ENCODE measurements around the gene CPSF7. TPM values are rescaled to one million over a fixed set of nuclear protein-coding genes. Genes with fewer than 3 reads are reported as not detected.

The CPSF7 gene
- total and polyA plus RNA-seq, 4 donors, result 12.5 to 23.7 (median 22.2) TPM

DNA sequence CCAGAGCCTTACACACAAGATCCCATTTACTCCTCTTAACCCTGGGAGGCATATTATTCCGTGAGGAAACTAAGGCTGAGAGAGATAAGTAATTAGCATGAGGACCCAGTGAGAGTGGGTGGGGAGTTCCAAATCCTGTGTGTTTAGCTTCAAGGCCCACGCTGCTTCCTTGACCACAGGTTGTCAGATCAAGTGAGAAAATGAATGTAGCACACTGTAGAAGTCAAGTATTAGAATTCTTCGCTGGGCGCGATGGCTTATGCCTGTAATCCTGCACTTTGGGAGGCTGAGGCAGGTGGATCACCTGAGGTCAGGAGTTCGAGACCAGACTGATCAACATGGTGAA lies 71.9 kb downstream of the CPSF7 start:
- H3K9ac ChIP-seq (ENCODE audit: low read depth in 1 of 2, low read length in 2 of 2), result no peak overlapping the region
- no peak overlapping the region for H3K4me3 ChIP-seq (ENCODE audit: low read depth in 1 of 3, low read length in 3 of 3)
- peaks cover 0 to 3% (median 0%) of the 10 kb centered on the region in 4 donors for H3K36me3 ChIP-seq (ENCODE audit: control insufficient read depth in 4 of 4, insufficient read depth in 3 of 4, low read depth in 1 of 4, low read length in 3 of 4)
- H3K9me3 ChIP-seq (ENCODE audit: control insufficient read depth in 4 of 4, low read length in 3 of 4), result no peaks in the 10 kb centered on the region
- H3K27ac ChIP-seq (ENCODE audit: low read depth in 1 of 2, low read length in 2 of 2), result no peak overlapping the region
- WGBS, result 96% methylated on average over 6 of the region's 6 CpGs
- no peak for DNase-seq (ENCODE audit: low spot score)
- TF ChIP-seq, protein P1, sequence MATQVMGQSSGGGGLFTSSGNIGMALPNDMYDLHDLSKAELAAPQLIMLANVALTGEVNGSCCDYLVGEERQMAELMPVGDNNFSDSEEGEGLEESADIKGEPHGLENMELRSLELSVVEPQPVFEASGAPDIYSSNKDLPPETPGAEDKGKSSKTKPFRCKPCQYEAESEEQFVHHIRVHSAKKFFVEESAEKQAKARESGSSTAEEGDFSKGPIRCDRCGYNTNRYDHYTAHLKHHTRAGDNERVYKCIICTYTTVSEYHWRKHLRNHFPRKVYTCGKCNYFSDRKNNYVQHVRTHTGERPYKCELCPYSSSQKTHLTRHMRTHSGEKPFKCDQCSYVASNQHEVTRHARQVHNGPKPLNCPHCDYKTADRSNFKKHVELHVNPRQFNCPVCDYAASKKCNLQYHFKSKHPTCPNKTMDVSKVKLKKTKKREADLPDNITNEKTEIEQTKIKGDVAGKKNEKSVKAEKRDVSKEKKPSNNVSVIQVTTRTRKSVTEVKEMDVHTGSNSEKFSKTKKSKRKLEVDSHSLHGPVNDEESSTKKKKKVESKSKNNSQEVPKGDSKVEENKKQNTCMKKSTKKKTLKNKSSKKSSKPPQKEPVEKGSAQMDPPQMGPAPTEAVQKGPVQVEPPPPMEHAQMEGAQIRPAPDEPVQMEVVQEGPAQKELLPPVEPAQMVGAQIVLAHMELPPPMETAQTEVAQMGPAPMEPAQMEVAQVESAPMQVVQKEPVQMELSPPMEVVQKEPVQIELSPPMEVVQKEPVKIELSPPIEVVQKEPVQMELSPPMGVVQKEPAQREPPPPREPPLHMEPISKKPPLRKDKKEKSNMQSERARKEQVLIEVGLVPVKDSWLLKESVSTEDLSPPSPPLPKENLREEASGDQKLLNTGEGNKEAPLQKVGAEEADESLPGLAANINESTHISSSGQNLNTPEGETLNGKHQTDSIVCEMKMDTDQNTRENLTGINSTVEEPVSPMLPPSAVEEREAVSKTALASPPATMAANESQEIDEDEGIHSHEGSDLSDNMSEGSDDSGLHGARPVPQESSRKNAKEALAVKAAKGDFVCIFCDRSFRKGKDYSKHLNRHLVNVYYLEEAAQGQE (IDR thresholded peaks at IDR 0.05), result no peak
- TF ChIP-seq, protein P2, sequence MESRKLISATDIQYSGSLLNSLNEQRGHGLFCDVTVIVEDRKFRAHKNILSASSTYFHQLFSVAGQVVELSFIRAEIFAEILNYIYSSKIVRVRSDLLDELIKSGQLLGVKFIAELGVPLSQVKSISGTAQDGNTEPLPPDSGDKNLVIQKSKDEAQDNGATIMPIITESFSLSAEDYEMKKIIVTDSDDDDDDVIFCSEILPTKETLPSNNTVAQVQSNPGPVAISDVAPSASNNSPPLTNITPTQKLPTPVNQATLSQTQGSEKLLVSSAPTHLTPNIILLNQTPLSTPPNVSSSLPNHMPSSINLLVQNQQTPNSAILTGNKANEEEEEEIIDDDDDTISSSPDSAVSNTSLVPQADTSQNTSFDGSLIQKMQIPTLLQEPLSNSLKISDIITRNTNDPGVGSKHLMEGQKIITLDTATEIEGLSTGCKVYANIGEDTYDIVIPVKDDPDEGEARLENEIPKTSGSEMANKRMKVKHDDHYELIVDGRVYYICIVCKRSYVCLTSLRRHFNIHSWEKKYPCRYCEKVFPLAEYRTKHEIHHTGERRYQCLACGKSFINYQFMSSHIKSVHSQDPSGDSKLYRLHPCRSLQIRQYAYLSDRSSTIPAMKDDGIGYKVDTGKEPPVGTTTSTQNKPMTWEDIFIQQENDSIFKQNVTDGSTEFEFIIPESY (IDR thresholded peaks at IDR 0.05), result no peak
- TF ChIP-seq RXRA (IDR thresholded peaks at IDR 0.05) (no peak), FOXA2 (IDR thresholded peaks at IDR 0.05) (no peak), TAF1 (conservative IDR thresholded peaks at IDR 0.05) (no peak), YY1 (IDR thresholded peaks at IDR 0.05) (no peak), JUND (IDR thresholded peaks at IDR 0.05) (no peak), GABPA (IDR thresholded peaks at IDR 0.05 in 1 of 2, conservative IDR thresholded peaks at IDR 0.05 in 1 of 2) (no peak), FOXA1 (IDR thresholded peaks at IDR 0.05) (no peak), NR2F2 (IDR thresholded peaks at IDR 0.05) (no peak), RAD21 (IDR thresholded peaks at IDR 0.05) (no peak), SP1 (IDR thresholded peaks at IDR 0.05) (no peak), HNF4A (conservative IDR thresholded peaks at IDR 0.05) (no peak), HNF4G (IDR thresholded peaks at IDR 0.05) (no peak), EGR1 (IDR thresholded peaks at IDR 0.05; ENCODE audit: low read depth in 2 of 2) (no peak)
- TF ChIP-seq, protein P3, sequence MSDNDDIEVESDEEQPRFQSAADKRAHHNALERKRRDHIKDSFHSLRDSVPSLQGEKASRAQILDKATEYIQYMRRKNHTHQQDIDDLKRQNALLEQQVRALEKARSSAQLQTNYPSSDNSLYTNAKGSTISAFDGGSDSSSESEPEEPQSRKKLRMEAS (IDR thresholded peaks at IDR 0.05), result no peak
- TF ChIP-seq, protein P4, sequence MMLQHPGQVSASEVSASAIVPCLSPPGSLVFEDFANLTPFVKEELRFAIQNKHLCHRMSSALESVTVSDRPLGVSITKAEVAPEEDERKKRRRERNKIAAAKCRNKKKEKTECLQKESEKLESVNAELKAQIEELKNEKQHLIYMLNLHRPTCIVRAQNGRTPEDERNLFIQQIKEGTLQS (IDR thresholded peaks at IDR 0.05), result no peak
- TF ChIP-seq, protein P5, sequence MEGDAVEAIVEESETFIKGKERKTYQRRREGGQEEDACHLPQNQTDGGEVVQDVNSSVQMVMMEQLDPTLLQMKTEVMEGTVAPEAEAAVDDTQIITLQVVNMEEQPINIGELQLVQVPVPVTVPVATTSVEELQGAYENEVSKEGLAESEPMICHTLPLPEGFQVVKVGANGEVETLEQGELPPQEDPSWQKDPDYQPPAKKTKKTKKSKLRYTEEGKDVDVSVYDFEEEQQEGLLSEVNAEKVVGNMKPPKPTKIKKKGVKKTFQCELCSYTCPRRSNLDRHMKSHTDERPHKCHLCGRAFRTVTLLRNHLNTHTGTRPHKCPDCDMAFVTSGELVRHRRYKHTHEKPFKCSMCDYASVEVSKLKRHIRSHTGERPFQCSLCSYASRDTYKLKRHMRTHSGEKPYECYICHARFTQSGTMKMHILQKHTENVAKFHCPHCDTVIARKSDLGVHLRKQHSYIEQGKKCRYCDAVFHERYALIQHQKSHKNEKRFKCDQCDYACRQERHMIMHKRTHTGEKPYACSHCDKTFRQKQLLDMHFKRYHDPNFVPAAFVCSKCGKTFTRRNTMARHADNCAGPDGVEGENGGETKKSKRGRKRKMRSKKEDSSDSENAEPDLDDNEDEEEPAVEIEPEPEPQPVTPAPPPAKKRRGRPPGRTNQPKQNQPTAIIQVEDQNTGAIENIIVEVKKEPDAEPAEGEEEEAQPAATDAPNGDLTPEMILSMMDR (IDR thresholded peaks at IDR 0.05; ENCODE audit: low read depth, low read length, missing input control), result no peak
- H3K4me1 ChIP-seq (ENCODE audit: control insufficient read depth in 4 of 4, insufficient read depth in 4 of 4, low read length in 3 of 4), result peaks cover 2 to 24% (median 10%) of the 10 kb centered on the region in 4 donors
- H3K27me3 ChIP-seq (ENCODE audit: control insufficient read depth in 4 of 4, insufficient read depth in 4 of 4, low read length in 3 of 4), result no peaks in the 10 kb centered on the region

Data from liver (tissue), 9 donors.